ENCODE results near the gene C19orf25. TPM values are rescaled to one million over a fixed set of nuclear protein-coding genes. Genes with fewer than 3 reads are reported as not detected.

C19orf25 gene
- total and polyA plus RNA-seq, 10 of the 15 experiments (the other 5 are each of a cell fraction or from before 2014, with no cell fraction given): 1.2 to 67.0 (median 25.6) TPM

GRCh38 chr19:1468274-1468820, 10.7 kb downstream of the C19orf25 start (continued):
- TF ChIP-seq ATF7 (IDR thresholded peaks at IDR 0.05; ENCODE audit: low read depth): no peak
- TF ChIP-seq IRF3 (IDR thresholded peaks at IDR 0.05): no peak
- no peak for TF ChIP-seq FOXK2 (IDR thresholded peaks at IDR 0.05)
- no peak for TF ChIP-seq REST (IDR thresholded peaks at IDR 0.05; ENCODE audit: low read depth, low read length)
- TF ChIP-seq TCF3 (IDR thresholded peaks at IDR 0.05; ENCODE audit: borderline replicate concordance, insufficient read depth, low read depth, low read length): no peak
- TF ChIP-seq NR2C1 (IDR thresholded peaks at IDR 0.05): no peak

- ChIA-PET RAD21 (ENCODE audit: unreplicated experiment) (no interaction called here), SMC1A (ENCODE audit: uncharacterized antibody, unreplicated experiment) (no interaction called here), POLR2A (no interaction called here), CTCF (no interaction called here)
- WGBS (ENCODE audit: insufficient coverage, insufficient replicate concordance, low lambda C conversion rate, missing lambda C conversion rate): 12% methylated on average over 92 of the region's 92 CpGs
- TF ChIP-seq POLR2A (IDR thresholded peaks at IDR 0.05; ENCODE audit: low read depth, low read length) (0 out of 2 replicates have a peak, but pooled peaks have one; percentile 31), RAD21 (IDR thresholded peaks at IDR 0.05; ENCODE audit: insufficient read depth, low read depth, low read length) (no peak)
- Histone ChIP-seq H3K9ac (ENCODE audit: control insufficient read depth, insufficient read depth, low read length) (no peak overlapping the region), H3K4me1 (ENCODE audit: control insufficient read depth, insufficient read depth, low read length) (peaks cover 7% of the 10 kb centered on the region), H3K4me3 (no peak overlapping the region), H3K9me3 (replicated peaks; ENCODE audit: control insufficient read depth, insufficient read depth, low read length) (no peaks in the 10 kb centered on the region), H3K27me3 (replicated peaks in 1 of 2; ENCODE audit: control insufficient read depth in 2 of 2, insufficient read depth in 2 of 2, low read length in 1 of 2) (peaks cover 10 to 27% of the 10 kb centered on the region in 2 experiments), H3K4me2 (ENCODE audit: control insufficient read depth, insufficient read depth) (no peak overlapping the region), H4K20me1 (ENCODE audit: control insufficient read depth, insufficient read depth) (peaks cover 7% of the 10 kb centered on the region), H3K79me2 (ENCODE audit: control insufficient read depth, insufficient read depth, low read length) (no peaks in the 10 kb centered on the region), H3K27ac (ENCODE audit: control insufficient read depth, insufficient read depth) (no peak overlapping the region), H2AFZ (ENCODE audit: control insufficient read depth, low read depth, low read length) (no peak overlapping the region), H3K36me3 (ENCODE audit: control insufficient read depth in 2 of 2, insufficient read depth in 2 of 2, low read length in 1 of 2) (no peaks in the 10 kb centered on the region)
- no peak for ATAC-seq
- no peak for FAIRE-seq
- in situ Hi-C loops (cut with MboI) (no loop called here), intact Hi-C loops (cut with micrococcal nuclease; ENCODE audit: unreplicated experiment) (no loop called here)
- no TSS peak for BruUV-seq (replicated peaks)
- no peak for DNase-seq (ENCODE audit: low read depth, low spot score)
Measured at GRCh38 chr19:1467490-1468273, 11.3 kb downstream of the C19orf25 start.

Data from GM12878 (cell line).